Measurements from ENCODE around the gene ZNF175.

Gene ZNF175

DNA sequence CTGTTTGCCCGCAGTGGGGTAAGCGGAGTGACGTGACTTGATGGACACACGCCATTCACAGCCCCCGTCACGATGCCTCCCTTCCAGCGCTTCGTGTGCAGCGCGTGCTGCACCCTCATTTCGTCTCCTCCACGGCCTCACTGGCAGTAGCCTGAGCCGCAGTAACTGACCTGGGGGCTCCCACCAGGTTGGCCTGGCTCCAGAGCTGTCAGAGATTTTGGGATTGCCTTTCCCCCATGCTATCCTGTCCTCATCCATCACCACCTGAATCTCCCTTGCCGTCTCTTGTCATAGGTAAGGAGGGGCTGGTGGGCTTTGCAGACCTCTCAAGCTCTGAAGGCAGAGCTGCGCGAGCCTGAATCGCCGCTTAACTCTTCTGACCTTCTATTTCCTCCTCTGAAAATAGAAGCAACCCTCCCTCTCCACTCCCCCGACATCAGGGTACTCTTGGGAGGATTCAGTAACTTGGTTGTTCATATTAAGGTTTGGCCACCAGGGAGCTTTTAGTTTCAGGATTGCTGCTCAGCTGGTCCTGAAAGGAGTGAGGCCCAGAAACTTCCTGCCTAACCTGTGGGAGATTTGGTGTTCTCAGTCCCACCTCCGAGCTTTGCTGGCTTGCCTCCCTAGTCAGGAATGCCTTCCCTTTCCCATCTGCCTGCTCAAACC, 31.2 kb downstream of the ZNF175 start:
- in situ Hi-C loops (cut with HindIII; ENCODE audit: low sequenced_read_pairs), result no loop called here
- TF ChIP-seq, protein P1, sequence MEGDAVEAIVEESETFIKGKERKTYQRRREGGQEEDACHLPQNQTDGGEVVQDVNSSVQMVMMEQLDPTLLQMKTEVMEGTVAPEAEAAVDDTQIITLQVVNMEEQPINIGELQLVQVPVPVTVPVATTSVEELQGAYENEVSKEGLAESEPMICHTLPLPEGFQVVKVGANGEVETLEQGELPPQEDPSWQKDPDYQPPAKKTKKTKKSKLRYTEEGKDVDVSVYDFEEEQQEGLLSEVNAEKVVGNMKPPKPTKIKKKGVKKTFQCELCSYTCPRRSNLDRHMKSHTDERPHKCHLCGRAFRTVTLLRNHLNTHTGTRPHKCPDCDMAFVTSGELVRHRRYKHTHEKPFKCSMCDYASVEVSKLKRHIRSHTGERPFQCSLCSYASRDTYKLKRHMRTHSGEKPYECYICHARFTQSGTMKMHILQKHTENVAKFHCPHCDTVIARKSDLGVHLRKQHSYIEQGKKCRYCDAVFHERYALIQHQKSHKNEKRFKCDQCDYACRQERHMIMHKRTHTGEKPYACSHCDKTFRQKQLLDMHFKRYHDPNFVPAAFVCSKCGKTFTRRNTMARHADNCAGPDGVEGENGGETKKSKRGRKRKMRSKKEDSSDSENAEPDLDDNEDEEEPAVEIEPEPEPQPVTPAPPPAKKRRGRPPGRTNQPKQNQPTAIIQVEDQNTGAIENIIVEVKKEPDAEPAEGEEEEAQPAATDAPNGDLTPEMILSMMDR (IDR thresholded peaks at IDR 0.05; ENCODE audit: low read depth, low read length), result no peak
- no peak for DNase-seq (ENCODE audit: low read depth, low spot score)
- no peak overlapping the region for H3K4me3 ChIP-seq (ENCODE audit: low read depth, low read length)

DNA sequence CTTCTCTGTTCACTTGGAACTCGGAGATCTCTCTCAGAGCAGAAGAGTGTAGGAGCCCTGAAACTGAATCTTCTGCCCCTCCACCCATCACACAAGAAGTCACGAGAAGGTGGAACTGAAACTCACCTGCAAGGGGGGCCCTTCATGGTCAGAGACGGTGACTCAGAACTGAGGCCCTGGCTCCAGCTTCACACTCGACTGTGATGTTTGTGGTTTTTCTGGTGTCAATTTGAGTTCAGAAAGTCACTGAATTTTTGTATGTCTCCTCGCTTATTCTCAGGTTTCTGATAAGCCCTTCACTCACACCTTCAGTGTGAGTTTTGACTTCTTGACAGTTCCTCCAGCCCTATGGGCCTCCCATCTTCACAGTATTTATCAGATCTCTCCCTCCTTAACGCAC, 36.0 kb downstream of the ZNF175 start:
- H3K4me3 ChIP-seq (ENCODE audit: low read depth, low read length), result no peak overlapping the region
- TF ChIP-seq, protein P1 (IDR thresholded peaks at IDR 0.05; ENCODE audit: low read depth, low read length), result no peak
- DNase-seq (ENCODE audit: low read depth, low spot score), result no peak
- in situ Hi-C loops (cut with HindIII; ENCODE audit: low sequenced_read_pairs), result no loop called here

DNA sequence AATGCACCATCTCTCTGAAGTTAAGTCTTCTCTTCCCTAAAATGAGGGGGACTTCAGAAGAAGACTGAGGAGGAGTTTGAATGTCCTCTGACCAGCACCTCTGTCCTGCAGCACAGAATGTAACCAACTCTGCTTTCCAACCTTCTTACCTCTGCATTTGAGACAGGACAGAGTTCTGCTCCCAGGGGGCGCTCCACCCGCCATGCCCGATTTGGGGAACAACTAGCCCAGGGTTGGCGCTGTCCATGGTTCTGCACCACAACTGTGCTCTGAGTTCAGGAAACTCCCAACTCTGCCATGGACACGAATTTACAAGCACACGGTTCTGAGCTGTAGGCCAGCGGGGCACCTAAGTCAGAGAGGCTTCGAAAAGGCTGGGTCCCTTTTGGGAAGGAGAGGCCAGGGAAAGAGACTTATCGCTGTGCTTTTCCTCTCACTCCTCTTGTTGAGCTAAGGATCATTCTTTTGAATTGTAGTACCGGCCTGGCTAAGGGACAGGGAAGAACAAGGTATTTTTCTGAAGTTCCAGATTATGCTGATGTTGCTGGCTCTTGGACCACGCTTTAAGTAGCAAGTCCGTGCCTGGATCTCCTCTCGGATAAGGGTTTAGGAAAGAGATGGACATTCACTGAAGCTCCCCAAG, 37.0 kb downstream of the ZNF175 start:
- in situ Hi-C loops (cut with HindIII; ENCODE audit: low sequenced_read_pairs), result no loop called here
- H3K4me3 ChIP-seq (ENCODE audit: low read depth, low read length), result no peak overlapping the region
- peak; percentile 45 for DNase-seq (ENCODE audit: low read depth, low spot score)
- TF ChIP-seq, protein P1 (IDR thresholded peaks at IDR 0.05; ENCODE audit: low read depth, low read length), result peak; percentile 58

DNA sequence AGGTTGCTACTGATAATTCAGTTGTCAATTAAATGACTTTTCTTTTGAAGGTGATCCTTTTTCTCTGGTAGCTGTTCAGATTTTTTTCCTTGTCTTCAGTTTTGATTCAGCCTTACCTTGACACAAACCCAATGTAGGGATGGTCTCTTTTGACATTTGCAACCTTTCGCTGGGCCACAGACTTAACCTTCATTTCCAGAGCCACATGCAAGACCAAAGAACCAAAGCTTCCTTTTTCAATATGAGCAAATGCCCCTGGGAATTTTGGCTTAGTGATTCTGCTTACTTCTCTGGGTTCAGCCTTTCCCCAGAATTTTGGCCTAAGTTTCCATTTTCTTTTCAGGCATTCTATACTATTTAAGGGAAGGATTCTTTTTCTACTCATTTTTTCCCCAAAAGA, 39.5 kb downstream of the ZNF175 start:
- no peak overlapping the region for H3K4me3 ChIP-seq (ENCODE audit: low read depth, low read length)
- DNase-seq (ENCODE audit: low read depth, low spot score), result no peak
- TF ChIP-seq, protein P1 (IDR thresholded peaks at IDR 0.05; ENCODE audit: low read depth, low read length), result no peak
- in situ Hi-C loops (cut with HindIII; ENCODE audit: low sequenced_read_pairs), result no loop called here

DNA sequence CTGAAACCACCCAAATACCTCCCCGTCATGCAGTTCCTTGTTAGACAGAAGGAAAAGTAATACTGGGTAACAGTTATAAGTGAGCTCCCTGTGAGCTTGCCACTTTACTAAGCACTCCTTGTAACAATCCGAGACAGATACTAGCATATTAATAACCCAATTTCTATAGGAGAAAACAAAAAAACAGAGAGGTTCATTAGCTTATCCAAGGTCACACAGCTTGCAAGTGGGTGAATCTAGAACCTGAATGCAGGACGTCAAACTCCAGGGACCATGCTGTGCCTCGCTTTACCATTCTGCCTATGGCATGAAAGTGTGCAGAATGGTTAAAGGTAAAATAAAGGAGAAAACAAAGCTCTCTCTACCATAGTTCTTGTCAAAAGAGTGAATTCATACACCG, 43.7 kb downstream of the ZNF175 start:
- TF ChIP-seq, protein P1 (IDR thresholded peaks at IDR 0.05; ENCODE audit: low read depth, low read length), result no peak
- no peak overlapping the region for H3K4me3 ChIP-seq (ENCODE audit: low read depth, low read length)
- no peak for DNase-seq (ENCODE audit: low read depth, low spot score)
- in situ Hi-C loops (cut with HindIII; ENCODE audit: low sequenced_read_pairs), result no loop called here

DNA sequence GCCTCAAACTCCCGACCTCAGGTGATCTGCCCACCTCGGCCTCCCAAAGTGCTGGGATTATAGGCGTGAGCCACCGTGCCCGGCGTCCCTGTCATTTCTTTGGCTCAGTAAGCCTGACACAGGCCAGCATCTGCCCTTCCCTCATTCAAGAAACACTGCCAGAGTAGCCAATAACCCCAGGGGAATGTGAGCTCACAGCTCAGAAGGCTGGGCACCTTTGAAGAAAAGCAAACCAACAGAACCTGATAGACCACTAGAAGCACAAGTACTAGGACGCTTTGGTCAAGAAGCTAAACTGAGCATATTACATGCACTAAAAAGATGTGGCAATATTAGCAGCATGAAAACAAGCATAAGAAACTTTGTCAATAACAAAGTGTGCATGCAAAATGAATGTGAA, 44.9 kb downstream of the ZNF175 start:
- TF ChIP-seq, protein P1 (IDR thresholded peaks at IDR 0.05; ENCODE audit: low read depth, low read length), result no peak
- no peak for DNase-seq (ENCODE audit: low read depth, low spot score)
- in situ Hi-C loops (cut with HindIII; ENCODE audit: low sequenced_read_pairs), result no loop called here
- H3K4me3 ChIP-seq (ENCODE audit: low read depth, low read length), result no peak overlapping the region
